MG63 (cell line): ENCODE measurements around the gene ARL5C. TPM values are rescaled to one million over a fixed set of nuclear protein-coding genes. Genes with fewer than 3 reads are reported as not detected.
A peak's percentile ranks its signal among the peaks of the same experiment; 100 is the strongest.
"Not testable (repeated sequence)": the region's sequence is repeated elsewhere in the genome, so short reads cannot be mapped to it uniquely, and the experiment has no call there.

Experiments
- DNase-seq: peaks from one replicate; pipeline ENCODE4 v3.0.0-alpha.2; 2020
- H3K27me3 ChIP-seq: fragments of 250-450 bp; sonication (Bioruptor Pico); 2 replicates; pipeline ENCODE4 v1.5.1; 2020; ENCODE audit warnings: mild to moderate bottlenecking, moderate library complexity
- H3K36me3 ChIP-seq: fragments of 250-450 bp; sonication (Bioruptor Pico); 2 replicates; pipeline ENCODE4 v1.5.1; 2020; ENCODE audit warnings: mild to moderate bottlenecking, moderate library complexity
- H3K4me3 ChIP-seq: fragments of 250-450 bp; sonication (Bioruptor Pico); 2 replicates; pipeline ENCODE4 v1.5.1; 2020; ENCODE audit warnings: mild to moderate bottlenecking, moderate library complexity
- H3K9me3 ChIP-seq: fragments of 250-450 bp; sonication (Bioruptor Pico); 2 replicates; pipeline ENCODE4 v1.5.1; 2020; ENCODE audit warnings: mild to moderate bottlenecking, moderate library complexity
- total RNA-seq: library from RNA; depleted of rRNA; stranded (reverse); fragments of >200 nt; shearing (Covaris generic); gene quantifications from 2 replicates; pipeline ENCODE4 v1.2.3, GENCODE V29; 2014; ENCODE audit warnings: low replicate concordance

Gene ARL5C
- total RNA-seq, 1 experiment from 2014 or later, result not detected

GRCh38 chr17:39174920-39175694 lies 9.1 kb upstream of the ARL5C start:
- no peaks in the 10 kb centered on the region for H3K9me3 ChIP-seq
- H3K4me3 ChIP-seq, result no peak overlapping the region
- DNase-seq, result peak; percentile 57
- peaks cover 33% of the 10 kb centered on the region for H3K36me3 ChIP-seq
- H3K27me3 ChIP-seq, result no peaks in the 10 kb centered on the region

- no peak for DNase-seq
These were observed 7.7 kb upstream of the ARL5C start for GRCh38 chr17:39173526-39174274.

GRCh38 chr17:39173080-39173479 lies 7.1 kb upstream of the ARL5C start:
- Histone ChIP-seq H3K27me3 (no peaks in the 10 kb centered on the region), H3K36me3 (peaks cover 33% of the 10 kb centered on the region), H3K9me3 (peaks cover 5% of the 10 kb centered on the region), H3K4me3 (no peak overlapping the region)
- no peak for DNase-seq

More at GRCh38 chr17:39173526-39174274, 7.7 kb upstream of the ARL5C start:
- H3K27me3 ChIP-seq, result no peaks in the 10 kb centered on the region
- H3K36me3 ChIP-seq, result peaks cover 33% of the 10 kb centered on the region
- H3K4me3 ChIP-seq, result no peak overlapping the region
- peaks cover under 1% of the 10 kb centered on the region; the same call in 1 of the 2 replicates for H3K9me3 ChIP-seq

- peaks cover 5% of the 10 kb centered on the region for H3K9me3 ChIP-seq
- peaks cover 22% of the 10 kb centered on the region for H3K36me3 ChIP-seq
- H3K4me3 ChIP-seq, result no peak overlapping the region
These were observed 6.0 kb upstream of the ARL5C start for GRCh38 chr17:39171933-39172332.

GRCh38 chr17:39170558-39170957 lies 4.6 kb upstream of the ARL5C start:
- H3K9me3 ChIP-seq, result peaks cover 5% of the 10 kb centered on the region
- no peak for DNase-seq
- H3K27me3 ChIP-seq, result no peaks in the 10 kb centered on the region
- peaks cover 9% of the 10 kb centered on the region for H3K36me3 ChIP-seq
- no peak overlapping the region for H3K4me3 ChIP-seq

More at GRCh38 chr17:39171933-39172332, 6.0 kb upstream of the ARL5C start:
- no peaks in the 10 kb centered on the region for H3K27me3 ChIP-seq
- DNase-seq, result no peak

- Histone ChIP-seq H3K4me3 (no peak overlapping the region), H3K36me3 (peaks cover 4% of the 10 kb centered on the region), H3K9me3 (peaks cover 5% of the 10 kb centered on the region), H3K27me3 (no peaks in the 10 kb centered on the region)
- DNase-seq, result no peak
These were observed 4.1 kb upstream of the ARL5C start for GRCh38 chr17:39170109-39170508.

GRCh38 chr17:39169518-39169917 lies 3.6 kb upstream of the ARL5C start:
- H3K36me3 ChIP-seq, result no peaks in the 10 kb centered on the region
- H3K9me3 ChIP-seq, result peaks cover 5% of the 10 kb centered on the region
- DNase-seq, result no peak
- H3K4me3 ChIP-seq, result no peak overlapping the region
- H3K27me3 ChIP-seq, result no peaks in the 10 kb centered on the region

- Histone ChIP-seq H3K4me3 (no peak overlapping the region), H3K36me3 (no peaks in the 10 kb centered on the region), H3K27me3 (0 out of 2 replicates have a peak, but pooled peaks cover 2% of the 10 kb centered on the region), H3K9me3 (peaks cover 5% of the 10 kb centered on the region)
- DNase-seq, result no peak
These were observed 3.1 kb upstream of the ARL5C start for GRCh38 chr17:39169101-39169500.

GRCh38 chr17:39168503-39168902 lies 2.5 kb upstream of the ARL5C start:
- DNase-seq, H3K36me3 ChIP-seq, H3K4me3 ChIP-seq, H3K9me3 ChIP-seq, H3K27me3 ChIP-seq: not testable (repeated sequence)

GRCh38 chr17:39167476-39167875 lies 1.5 kb upstream of the ARL5C start:
- no peak for DNase-seq

GRCh38 chr17:39166437-39167335 lies 725 bp upstream of the ARL5C start:
- H3K27me3 ChIP-seq, result 0 out of 2 replicates have a peak, but pooled peaks cover 2% of the 10 kb centered on the region
- no peaks in the 10 kb centered on the region for H3K36me3 ChIP-seq
- DNase-seq, result no peak
- peaks cover 5% of the 10 kb centered on the region for H3K9me3 ChIP-seq
- no peak overlapping the region for H3K4me3 ChIP-seq

More at GRCh38 chr17:39167476-39167875, 1.5 kb upstream of the ARL5C start:
- 0 out of 2 replicates have a peak, but pooled peaks cover 2% of the 10 kb centered on the region for H3K27me3 ChIP-seq
- H3K4me3 ChIP-seq, result no peak overlapping the region
- peaks cover 5% of the 10 kb centered on the region for H3K9me3 ChIP-seq
- H3K36me3 ChIP-seq, result no peaks in the 10 kb centered on the region

GRCh38 chr17:39165178-39165840 lies 652 bp downstream of the ARL5C start:
- 0 out of 2 replicates have a peak, but pooled peaks cover 2% of the 10 kb centered on the region for H3K27me3 ChIP-seq
- H3K36me3 ChIP-seq, result no peaks in the 10 kb centered on the region
- H3K4me3 ChIP-seq, result no peak overlapping the region
- peaks cover 5% of the 10 kb centered on the region for H3K9me3 ChIP-seq
- DNase-seq, result no peak

GRCh38 chr17:39164675-39165143 lies 1.3 kb downstream of the ARL5C start:
- DNase-seq, result peak; percentile 87

GRCh38 chr17:39161962-39162361 lies 4.0 kb downstream of the ARL5C start:
- no peak for DNase-seq
- no peak overlapping the region for H3K4me3 ChIP-seq
- no peaks in the 10 kb centered on the region for H3K9me3 ChIP-seq
- no peaks in the 10 kb centered on the region for H3K36me3 ChIP-seq
- H3K27me3 ChIP-seq, result 0 out of 2 replicates have a peak, but pooled peaks cover 4% of the 10 kb centered on the region

More at GRCh38 chr17:39164675-39165143, 1.3 kb downstream of the ARL5C start:
- H3K9me3 ChIP-seq, result peaks cover 5% of the 10 kb centered on the region
- H3K36me3 ChIP-seq, result no peaks in the 10 kb centered on the region
- 0 out of 2 replicates have a peak, but pooled peaks cover 2% of the 10 kb centered on the region for H3K27me3 ChIP-seq
- peak overlapping the region; percentile 8; the same call in 1 of the 2 replicates for H3K4me3 ChIP-seq

GRCh38 chr17:39158623-39159022 lies 7.3 kb downstream of the ARL5C start:
- H3K4me3 ChIP-seq, result no peak overlapping the region
- no peaks in the 10 kb centered on the region for H3K9me3 ChIP-seq
- H3K27me3 ChIP-seq, result 0 out of 2 replicates have a peak, but pooled peaks cover 2% of the 10 kb centered on the region
- no peaks in the 10 kb centered on the region for H3K36me3 ChIP-seq
- DNase-seq, result no peak

- Histone ChIP-seq H3K9me3 (no peaks in the 10 kb centered on the region), H3K36me3 (0 out of 2 replicates have a peak, but pooled peaks cover 2% of the 10 kb centered on the region), H3K27me3 (0 out of 2 replicates have a peak, but pooled peaks cover 2% of the 10 kb centered on the region), H3K4me3 (no peak overlapping the region)
- no peak for DNase-seq
These were observed 9.5 kb downstream of the ARL5C start for GRCh38 chr17:39156491-39156890.
